Measurements from ENCODE around the gene CDH18.

Gene CDH18

GRCh38 chr5:19928562-19929421 lies 59.2 kb downstream of the CDH18 start:
- DNase-seq: no peak

DNA sequence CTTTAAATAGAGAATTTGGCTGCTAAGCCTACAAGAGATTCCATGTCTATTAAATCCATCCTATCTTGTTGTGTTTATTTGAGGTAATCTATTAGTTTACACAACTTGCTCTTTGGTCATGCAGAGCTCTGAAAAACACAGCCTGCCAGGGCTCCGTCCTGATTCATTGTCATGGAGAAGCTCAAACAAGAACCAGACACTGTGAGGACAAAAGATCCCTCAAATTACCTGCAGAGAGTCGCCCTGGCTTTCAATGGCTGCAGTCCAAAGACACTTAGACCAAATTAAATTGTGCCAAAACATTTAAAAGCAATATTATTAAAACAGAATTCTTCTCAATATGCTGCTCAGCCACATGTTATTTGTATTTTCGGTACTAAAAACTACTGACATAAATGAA lies 60.1 kb downstream of the CDH18 start:
- DNase-seq: peak; percentile 9

DNA sequence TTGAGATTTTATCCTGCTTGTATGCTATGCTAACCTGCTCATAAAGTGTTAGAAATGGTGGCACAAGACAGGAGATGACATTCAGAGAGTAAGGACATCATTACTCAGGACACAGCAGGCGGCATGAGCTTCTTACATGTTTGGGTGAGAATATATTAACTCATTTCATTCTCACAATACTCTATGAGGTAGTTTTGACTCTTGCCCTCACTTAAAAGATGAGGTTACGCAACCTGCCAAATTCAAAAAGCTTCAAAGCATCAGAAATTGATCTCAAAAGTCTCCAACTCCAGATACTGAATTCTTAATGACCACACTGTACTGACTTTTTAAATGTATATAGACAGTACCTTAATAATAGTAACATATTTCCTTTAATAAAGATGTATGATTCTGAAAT lies 60.8 kb downstream of the CDH18 start:
- no peak for DNase-seq

- no peak for DNase-seq
Measured at GRCh38 chr5:19923742-19924141, 64.3 kb downstream of the CDH18 start.

GRCh38 chr5:19920761-19921160 lies 67.2 kb downstream of the CDH18 start:
- DNase-seq: no peak

DNA sequence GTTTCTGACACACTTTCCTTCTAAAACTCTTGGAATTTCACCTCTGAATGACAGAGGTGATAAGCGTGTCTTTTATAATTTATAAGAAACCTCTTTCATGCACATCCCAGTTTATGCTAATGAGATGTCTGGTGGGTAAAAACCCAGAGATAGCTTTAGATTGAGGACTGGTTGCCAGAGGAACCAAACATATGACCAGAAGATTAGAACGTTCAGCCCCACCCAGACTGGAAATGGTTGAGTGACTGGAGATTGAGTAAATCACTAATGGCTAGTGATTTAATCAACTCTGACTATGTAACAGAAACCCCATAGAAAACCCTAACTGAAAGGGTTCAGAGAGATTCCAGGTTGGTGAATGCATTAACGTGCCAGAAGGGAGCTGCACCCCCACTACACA lies 69.2 kb downstream of the CDH18 start:
- DNase-seq: no peak

- no peak for DNase-seq
Measured at GRCh38 chr5:19917588-19918122, 70.3 kb downstream of the CDH18 start.

DNA sequence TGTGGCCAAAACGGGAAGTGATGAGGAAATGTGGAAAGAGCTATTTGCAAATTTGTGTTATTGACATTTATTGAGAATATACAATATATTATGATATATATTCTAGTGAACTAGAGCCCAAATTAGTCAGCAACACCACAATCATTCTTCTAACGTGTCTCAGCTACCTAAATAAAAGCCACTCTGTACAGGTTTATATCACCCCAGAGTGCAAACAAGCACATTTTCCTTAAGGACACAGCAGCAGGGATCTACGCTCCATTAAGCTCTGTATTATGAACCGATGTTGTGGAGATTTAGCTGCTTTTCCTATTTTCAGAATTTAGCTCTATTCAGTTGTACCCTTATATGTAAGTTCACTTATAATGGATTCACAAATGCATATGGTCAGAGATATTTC lies 77.9 kb downstream of the CDH18 start:
- DNase-seq: no peak

GRCh38 chr5:19904766-19905165 lies 83.2 kb downstream of the CDH18 start:
- no peak for DNase-seq

DNA sequence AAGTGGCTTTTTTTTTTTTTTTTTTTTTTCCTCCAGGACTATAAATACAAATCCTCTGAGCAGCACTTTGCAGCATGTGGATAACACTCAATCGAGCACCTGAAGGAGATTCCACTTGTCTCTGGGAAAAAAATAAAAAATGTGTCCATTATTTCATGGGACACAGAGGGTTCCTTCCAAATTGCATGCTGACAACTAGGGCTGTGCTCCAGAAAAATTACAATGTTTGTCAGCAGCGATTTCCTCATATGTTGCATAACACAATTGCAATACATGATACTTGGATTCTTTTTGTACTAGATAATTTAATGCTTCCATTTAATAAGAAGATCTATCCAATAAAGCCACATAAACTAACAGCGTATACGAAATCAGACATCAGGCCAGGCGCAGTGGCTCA lies 84.4 kb downstream of the CDH18 start:
- DNase-seq: no peak

GRCh38 chr5:19902316-19902934 lies 85.6 kb downstream of the CDH18 start:
- DNase-seq: no peak

DNA sequence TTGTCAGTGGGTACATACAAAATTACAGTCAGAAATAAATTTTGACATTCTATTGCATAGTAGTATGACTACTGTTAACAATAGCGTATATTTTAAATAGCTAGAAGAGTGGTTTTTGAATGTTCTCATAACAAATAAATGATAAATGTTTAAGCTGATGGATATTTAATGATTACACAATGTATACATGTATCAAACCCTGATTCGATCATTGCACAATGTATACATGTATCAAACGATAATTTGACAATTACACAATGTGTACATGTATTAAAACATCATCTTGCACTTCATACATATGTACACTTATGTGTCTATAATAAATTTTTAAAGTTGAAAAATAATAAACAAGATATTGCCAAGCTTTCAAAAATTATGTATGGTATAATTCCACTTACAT lies 87.7 kb downstream of the CDH18 start:
- no peak for DNase-seq

- DNase-seq: no peak
Measured at GRCh38 chr5:19891658-19892057, 96.3 kb downstream of the CDH18 start.

- DNase-seq: no peak
Measured at GRCh38 chr5:19886123-19886917, 101.7 kb downstream of the CDH18 start.

DNA sequence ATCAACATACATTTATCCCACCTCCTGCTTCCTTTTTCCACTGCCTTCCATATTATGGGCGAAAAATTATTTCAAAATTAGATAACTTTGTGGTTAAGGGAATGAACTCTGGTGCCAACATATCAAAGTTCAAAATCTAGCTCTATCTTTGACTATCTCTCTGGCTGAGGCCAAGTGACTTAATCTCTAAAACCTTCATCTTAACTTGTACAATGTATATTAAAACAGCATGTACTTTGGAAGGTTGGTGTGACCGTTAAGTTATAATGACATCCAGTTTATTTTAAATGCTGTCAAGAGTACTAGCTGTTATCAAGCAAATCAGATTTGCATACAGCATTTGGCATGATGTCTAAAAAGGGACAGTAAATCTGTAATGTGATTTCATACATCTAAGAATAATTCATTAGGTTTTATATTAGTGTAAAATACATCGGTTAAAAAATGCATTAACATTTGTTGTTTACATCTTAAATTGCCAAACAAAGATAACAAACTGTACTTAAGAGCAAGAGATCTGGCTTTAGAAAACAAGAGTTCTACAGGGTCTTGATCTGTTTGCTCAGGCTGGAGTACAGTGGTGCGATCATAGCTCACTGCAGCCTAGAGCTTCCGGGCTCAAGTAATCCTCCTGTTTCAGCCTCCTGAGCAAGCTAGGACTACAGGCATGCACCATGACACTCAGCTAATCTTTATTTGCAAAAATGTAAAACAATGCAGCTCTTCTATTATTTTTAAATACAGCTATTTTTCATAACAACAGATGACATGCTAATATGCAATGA lies 102.8 kb downstream of the CDH18 start:
- no peak for DNase-seq

GRCh38 chr5:19880859-19881436 lies 107.1 kb downstream of the CDH18 start:
- DNase-seq: peak; percentile 62

GRCh38 chr5:19880458-19880857 lies 107.5 kb downstream of the CDH18 start:
- DNase-seq: peak; percentile 55

- no peak for DNase-seq
Measured at GRCh38 chr5:19874811-19875210, 113.2 kb downstream of the CDH18 start.

DNA sequence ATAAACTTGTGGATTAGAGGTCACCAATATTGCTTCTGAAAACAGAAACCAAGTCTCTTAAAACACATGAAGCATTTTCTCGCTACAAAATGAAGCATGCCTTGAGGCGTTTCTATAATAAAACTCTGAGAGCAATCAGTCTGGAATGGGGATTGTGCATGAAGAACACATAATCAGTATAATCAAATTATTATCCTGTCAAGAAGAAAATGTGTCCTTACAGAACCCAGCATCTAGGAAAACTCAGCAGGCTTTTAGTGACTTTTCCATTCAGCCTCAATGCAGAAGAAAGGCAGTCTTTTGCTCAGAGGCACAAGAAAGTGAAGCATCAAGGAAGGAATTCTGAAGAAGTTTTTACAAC lies 121.9 kb downstream of the CDH18 start:
- no peak for DNase-seq

GRCh38 chr5:19865336-19866089 lies 122.5 kb downstream of the CDH18 start:
- no peak for DNase-seq

GRCh38 chr5:19862711-19863110 lies 125.3 kb downstream of the CDH18 start:
- DNase-seq: no peak

GRCh38 chr5:19859020-19859419 lies 129.0 kb downstream of the CDH18 start:
- no peak for DNase-seq

Data from NCI-H1105 treated with DMSO at 0.1 percent for 48 hours (cell line).